IMR-90 (cell line): Measurements from ENCODE around the gene KCNQ1.

ENCODE experiments used
- BHLHE40 ChIP-seq: fragments of 150-350 bp; IDR thresholded peaks from 2 replicates; pipeline ENCODE4 v1.6.1; 2016; ENCODE audit warnings: mild to moderate bottlenecking, low read depth, low read length
- CEBPB ChIP-seq: IDR thresholded peaks from 2 replicates; pipeline ENCODE4 v1.6.1; 2012; ENCODE audit warnings: low read depth, low read length, improper control_type of control experiment
- CTCF ChIP-seq: conservative IDR thresholded peaks from 2 replicates; pipeline ENCODE4 v1.5.1; 2012; ENCODE audit warnings: mild to moderate bottlenecking, low read depth, low read length, improper control_type of control experiment
- ELK1 ChIP-seq: fragments of 150-350 bp; IDR thresholded peaks from 2 replicates; pipeline ENCODE4 v1.6.1; 2016; ENCODE audit warnings: low read depth, mild to moderate bottlenecking, low read length, moderate library complexity, borderline replicate concordance
- FOS ChIP-seq: fragments of 150-350 bp; IDR thresholded peaks from 2 replicates; pipeline ENCODE4 v1.6.1; 2016; ENCODE audit warnings: low read depth, low read length
- MAZ ChIP-seq: IDR thresholded peaks from 2 replicates; pipeline ENCODE4 v1.6.1; 2012; ENCODE audit warnings: low read depth, mild to moderate bottlenecking, low read length, improper control_type of control experiment, moderate library complexity, borderline replicate concordance
- MXI1 ChIP-seq: IDR thresholded peaks from 2 replicates; pipeline ENCODE4 v1.6.1; 2012; ENCODE audit warnings: low read depth, mild to moderate bottlenecking, low read length, moderate library complexity, borderline replicate concordance
- NFE2L2 ChIP-seq: fragments of 150-350 bp; IDR thresholded peaks from 2 replicates; pipeline ENCODE4 v1.6.1; 2016; ENCODE audit warnings: low read depth, mild to moderate bottlenecking, low read length
- POLR2A ChIP-seq: IDR thresholded peaks from 2 replicates; pipeline ENCODE4 v1.6.1; 2012; ENCODE audit warnings: mild to moderate bottlenecking, low read depth, low read length
- RAD21 ChIP-seq: IDR thresholded peaks from 2 replicates; pipeline ENCODE4 v1.6.1; 2012; ENCODE audit warnings: low read length, improper control_type of control experiment
- RCOR1 ChIP-seq: IDR thresholded peaks from 2 replicates; pipeline ENCODE4 v1.6.1; 2012; ENCODE audit warnings: mild to moderate bottlenecking, low read length, improper control_type of control experiment; ENCODE audit not compliant: insufficient replicate concordance
- RFX5 ChIP-seq: IDR thresholded peaks from 2 replicates; pipeline ENCODE4 v1.8.0; 2012; ENCODE audit warnings: low read depth, mild to moderate bottlenecking, low read length, moderate library complexity
- USF2 ChIP-seq: fragments of 150-350 bp; IDR thresholded peaks from 2 replicates; pipeline ENCODE4 v1.6.1; 2017; ENCODE audit warnings: mild to moderate bottlenecking, antibody characterized with exemption, low read length, low read depth

GRCh38 chr11:2578929-2579270 lies 134.1 kb downstream of the KCNQ1 start:
- TF ChIP-seq CTCF (no peak), RCOR1 (no peak), MXI1 (no peak), USF2 (no peak), FOS (no peak), NFE2L2 (no peak), MAZ (no peak), POLR2A (no peak), RAD21 (no peak), CEBPB (no peak), RFX5 (no peak), ELK1 (no peak), BHLHE40 (no peak)
